Omental fat pad (tissue), 4 donors: ENCODE results near the gene DSCAML1. TPM values are rescaled to one million over a fixed set of nuclear protein-coding genes. Genes with fewer than 3 reads are reported as not detected.

Experiments used
- ATAC-seq: fragments of 150-250 bp; one replicate; pipeline ENCODE4 v1.9.1; 2016; ENCODE audit warnings: mild to moderate bottlenecking, moderate library complexity; ENCODE audit not compliant: low FRiP score
- DNase-seq: peaks from one replicate; pipeline ENCODE4 v3.0.0-alpha.2; 2019; ENCODE audit warnings: low spot score
- total RNA-seq, 4 donors: library from RNA; depleted of rRNA; stranded (reverse); fragments of >200 nt; gene quantifications; one replicate each; pipeline ENCODE4 v1.1.0, GENCODE V29; 2016
- TF ChIP-seq, protein P1 (sequence below), 3 donors: fragments of 450-650 bp; IDR thresholded peaks; one replicate each; pipeline ENCODE4 v1.5.1; 2016 to 2017; ENCODE audit warnings: antibody characterized with exemption in 3 of 3, mild to moderate bottlenecking in 3 of 3, moderate library complexity in 2 of 3

Gene DSCAML1
- total RNA-seq, 4 donors from 2014 or later: 0.95 to 10.9 (median 3.9) TPM

DNA sequence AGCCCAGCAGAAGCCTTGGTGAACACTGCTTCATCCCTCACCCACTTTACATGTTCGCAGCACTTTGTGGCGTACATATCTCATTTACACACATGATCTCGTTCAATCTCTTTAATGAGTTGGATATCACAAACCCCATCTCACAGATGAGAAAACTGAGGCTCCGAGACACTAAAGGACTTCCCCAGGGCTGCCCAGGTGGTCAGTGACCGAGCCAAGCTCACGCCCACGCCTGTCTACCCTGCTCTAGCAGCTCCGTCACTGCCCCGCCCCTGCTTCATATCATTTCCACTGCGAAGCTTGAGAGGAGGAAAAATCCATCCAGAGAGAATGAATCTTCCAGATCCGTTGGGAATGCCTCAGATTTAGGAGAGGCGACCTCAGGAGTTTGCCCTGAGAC, 11.8 kb upstream of the DSCAML1 start:
- TF ChIP-seq, protein P1, sequence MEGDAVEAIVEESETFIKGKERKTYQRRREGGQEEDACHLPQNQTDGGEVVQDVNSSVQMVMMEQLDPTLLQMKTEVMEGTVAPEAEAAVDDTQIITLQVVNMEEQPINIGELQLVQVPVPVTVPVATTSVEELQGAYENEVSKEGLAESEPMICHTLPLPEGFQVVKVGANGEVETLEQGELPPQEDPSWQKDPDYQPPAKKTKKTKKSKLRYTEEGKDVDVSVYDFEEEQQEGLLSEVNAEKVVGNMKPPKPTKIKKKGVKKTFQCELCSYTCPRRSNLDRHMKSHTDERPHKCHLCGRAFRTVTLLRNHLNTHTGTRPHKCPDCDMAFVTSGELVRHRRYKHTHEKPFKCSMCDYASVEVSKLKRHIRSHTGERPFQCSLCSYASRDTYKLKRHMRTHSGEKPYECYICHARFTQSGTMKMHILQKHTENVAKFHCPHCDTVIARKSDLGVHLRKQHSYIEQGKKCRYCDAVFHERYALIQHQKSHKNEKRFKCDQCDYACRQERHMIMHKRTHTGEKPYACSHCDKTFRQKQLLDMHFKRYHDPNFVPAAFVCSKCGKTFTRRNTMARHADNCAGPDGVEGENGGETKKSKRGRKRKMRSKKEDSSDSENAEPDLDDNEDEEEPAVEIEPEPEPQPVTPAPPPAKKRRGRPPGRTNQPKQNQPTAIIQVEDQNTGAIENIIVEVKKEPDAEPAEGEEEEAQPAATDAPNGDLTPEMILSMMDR (IDR thresholded peaks at IDR 0.05): no peak
- ATAC-seq (peak; percentile 65), DNase-seq (no peak)

DNA sequence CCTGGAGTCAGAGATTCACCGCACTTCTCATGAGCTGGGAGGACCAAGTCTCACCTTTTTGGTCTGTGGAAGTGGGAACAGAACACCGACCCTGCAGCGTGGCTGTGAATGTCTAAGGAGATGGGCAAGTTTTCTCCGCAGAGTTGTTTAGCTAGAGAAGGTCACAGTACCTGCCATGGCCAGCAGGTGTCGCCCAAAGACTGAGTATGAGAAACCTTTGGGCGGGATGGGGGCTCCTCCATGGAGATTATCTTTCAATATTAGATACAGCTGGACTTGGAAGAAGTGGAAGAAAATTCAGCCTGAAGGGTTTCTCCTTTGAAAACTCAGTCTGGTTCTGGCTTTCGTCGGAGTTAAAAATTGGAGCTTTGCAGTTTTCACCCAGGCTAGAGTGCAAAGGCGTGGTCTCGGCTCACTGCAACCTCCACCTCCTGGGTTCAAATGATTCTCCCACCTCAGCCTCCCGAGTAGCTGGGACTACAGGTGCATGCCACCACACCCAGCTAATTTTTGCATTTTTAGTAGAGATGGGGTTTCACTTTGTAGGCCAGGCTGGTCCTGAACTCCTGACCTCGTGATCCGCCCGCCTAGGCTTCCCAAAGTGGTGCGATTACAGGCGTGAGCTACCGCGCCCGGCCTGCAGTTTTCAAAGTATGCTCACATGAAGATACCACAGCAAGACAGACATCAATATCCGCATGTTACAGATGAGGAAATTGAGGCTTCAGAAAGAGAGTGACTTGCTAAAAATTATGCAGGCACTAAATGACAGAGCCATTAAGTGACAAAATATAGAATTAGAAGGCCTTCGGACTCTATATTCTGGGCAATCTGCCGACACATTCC, 10.7 kb upstream of the DSCAML1 start:
- TF ChIP-seq, protein P1 (IDR thresholded peaks at IDR 0.05): peak in 2 of 3 donors; percentile 69 to 87
- ATAC-seq (peak; percentile 28), DNase-seq (peak; percentile 99)

DNA sequence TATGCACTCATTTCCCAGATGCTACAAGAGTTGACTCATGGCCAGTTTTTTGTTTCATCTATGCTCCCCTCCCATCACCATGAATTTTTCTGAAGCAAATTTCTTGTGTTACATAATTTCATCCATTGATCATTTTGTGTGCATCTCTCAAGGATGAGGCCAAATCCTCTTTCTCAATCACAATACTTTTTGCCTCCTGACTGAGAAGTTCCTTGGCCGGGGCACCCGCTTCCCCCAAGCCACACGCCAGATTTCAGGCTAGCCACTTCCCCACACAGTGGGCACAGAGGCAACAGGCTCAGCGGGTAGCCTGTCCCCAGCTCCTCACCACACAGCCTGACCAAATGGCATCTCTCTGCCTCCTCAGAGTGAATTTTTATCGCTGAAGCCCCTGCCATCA, 9.8 kb upstream of the DSCAML1 start:
- no peak for DNase-seq
- TF ChIP-seq, protein P1 (IDR thresholded peaks at IDR 0.05): no peak
- no peak for ATAC-seq

DNA sequence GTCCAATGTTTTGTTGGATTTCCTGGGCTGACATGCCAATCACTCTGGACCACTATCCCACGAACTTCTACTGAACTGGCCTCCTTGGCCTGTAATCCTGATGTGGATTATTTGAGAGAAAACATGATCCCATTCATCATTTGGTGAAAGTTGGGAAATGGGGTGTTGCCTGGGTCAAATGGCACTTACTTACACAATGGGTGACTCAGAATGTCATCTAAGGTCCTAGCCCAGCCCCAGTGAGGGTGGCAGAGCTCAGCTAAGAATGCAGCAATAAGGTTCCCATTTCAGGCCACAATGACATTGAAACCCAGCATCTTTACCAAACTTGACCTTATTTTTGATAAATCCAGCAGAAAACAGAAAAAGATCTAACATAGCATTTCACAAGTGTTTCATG, 8.0 kb upstream of the DSCAML1 start:
- no peak for ATAC-seq
- no peak for DNase-seq
- TF ChIP-seq, protein P1 (IDR thresholded peaks at IDR 0.05): no peak

DNA sequence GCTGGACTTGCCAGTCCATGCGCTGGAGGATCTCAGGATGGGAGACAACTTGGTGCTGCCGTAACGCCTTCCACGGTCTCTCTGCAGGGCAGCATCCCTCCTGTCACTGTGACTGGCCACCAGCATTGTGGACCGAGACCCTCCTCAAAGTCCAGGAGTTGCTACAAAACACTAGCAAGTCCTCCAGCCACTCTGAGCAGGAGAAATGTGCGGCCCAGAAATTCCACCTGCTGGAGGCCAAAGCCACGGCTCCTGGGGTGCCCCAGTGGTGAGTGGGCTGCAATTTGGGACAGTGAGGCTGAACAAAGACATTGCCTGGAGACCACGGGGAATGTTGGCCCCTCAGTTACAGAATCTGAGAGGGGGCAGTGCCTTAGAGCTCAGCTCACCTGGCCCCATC, 6.9 kb upstream of the DSCAML1 start:
- TF ChIP-seq, protein P1 (IDR thresholded peaks at IDR 0.05): no peak
- ATAC-seq: no peak
- DNase-seq: no peak

DNA sequence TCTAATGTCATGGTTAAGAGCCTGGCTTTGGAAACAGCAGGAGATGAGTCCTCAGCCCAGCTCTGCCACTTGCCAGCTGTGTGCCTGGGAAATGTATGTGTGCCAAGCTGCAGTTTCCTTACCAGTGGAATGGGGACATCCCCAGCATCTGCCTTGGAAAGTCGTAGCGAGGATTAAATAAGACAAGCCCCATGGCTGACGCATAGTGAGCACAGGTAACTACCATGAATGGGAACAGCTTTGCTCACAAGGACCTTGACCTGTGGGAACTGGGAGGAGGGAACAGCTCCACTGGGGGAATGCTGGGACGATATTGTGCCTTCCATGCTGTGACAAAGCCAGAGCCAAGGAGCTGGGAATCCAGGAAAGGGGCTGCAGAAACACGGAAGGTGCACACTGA, 2.6 kb upstream of the DSCAML1 start:
- no peak for ATAC-seq
- TF ChIP-seq, protein P1 (IDR thresholded peaks at IDR 0.05): no peak

DNA sequence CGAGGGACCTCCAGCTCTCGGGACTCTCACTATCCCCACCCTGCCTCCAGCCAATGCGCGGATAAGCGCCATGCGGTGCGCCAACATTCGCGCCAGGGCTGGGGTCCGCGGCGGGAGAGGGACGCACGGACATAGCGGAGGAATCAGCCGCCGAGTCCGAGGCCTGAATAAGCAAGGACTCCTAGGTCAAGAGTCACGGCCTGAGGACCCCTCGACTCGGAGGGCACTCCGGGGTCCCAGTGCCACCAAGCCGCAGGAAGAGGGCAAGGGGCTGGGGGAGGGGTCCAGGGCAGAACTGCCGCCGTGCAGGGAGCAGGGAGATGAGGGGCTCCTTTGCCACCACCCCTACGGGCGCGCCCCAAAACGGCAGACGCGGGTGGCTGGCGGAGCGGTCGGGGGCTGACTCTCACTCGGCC, 552 bp downstream of the DSCAML1 start:
- no peak for ATAC-seq
- no peak for DNase-seq
- TF ChIP-seq, protein P1 (IDR thresholded peaks at IDR 0.05): no peak

More for the DNA sequence above, 2.6 kb upstream of the DSCAML1 start:
- no peak for DNase-seq
